Tibial nerve (tissue), 4 donors: ENCODE results near the gene RABEP2.

ENCODE experiments used
- CTCF ChIP-seq, 5 experiments: fragments of 200-600 bp in 3 of 5; fragments of 450-650 bp in 2 of 5; sonication (generic) in 3 of 5; IDR thresholded peaks; one replicate each; pipeline ENCODE4 v1.5.1; 2016 to 2019; ENCODE audit warnings: antibody characterized with exemption in 5 of 5, mild to moderate bottlenecking in 3 of 5, moderate library complexity in 2 of 5
- EP300 ChIP-seq, 2 donors: sonication (generic); formaldehyde crosslinking; IDR thresholded peaks; one replicate each; pipeline ENCODE4 v1.6.1; 2017; ENCODE audit warnings: antibody characterized with exemption in 2 of 2, mild to moderate bottlenecking in 1 of 2

GRCh38 chr16:28933171-28933570, 8.1 kb upstream of the RABEP2 start:
- TF ChIP-seq CTCF (IDR thresholded peaks at IDR 0.05) (no peak), EP300 (IDR thresholded peaks at IDR 0.05) (no peak)
